ENCODE data around the gene C5orf47. TPM values are rescaled to one million over a fixed set of nuclear protein-coding genes. Genes with fewer than 3 reads are reported as not detected.

The C5orf47 gene
- total and polyA plus RNA-seq, 8 donors, result 0.04 to 0.09 (median 0.07) TPM; not detected in 4

DNA sequence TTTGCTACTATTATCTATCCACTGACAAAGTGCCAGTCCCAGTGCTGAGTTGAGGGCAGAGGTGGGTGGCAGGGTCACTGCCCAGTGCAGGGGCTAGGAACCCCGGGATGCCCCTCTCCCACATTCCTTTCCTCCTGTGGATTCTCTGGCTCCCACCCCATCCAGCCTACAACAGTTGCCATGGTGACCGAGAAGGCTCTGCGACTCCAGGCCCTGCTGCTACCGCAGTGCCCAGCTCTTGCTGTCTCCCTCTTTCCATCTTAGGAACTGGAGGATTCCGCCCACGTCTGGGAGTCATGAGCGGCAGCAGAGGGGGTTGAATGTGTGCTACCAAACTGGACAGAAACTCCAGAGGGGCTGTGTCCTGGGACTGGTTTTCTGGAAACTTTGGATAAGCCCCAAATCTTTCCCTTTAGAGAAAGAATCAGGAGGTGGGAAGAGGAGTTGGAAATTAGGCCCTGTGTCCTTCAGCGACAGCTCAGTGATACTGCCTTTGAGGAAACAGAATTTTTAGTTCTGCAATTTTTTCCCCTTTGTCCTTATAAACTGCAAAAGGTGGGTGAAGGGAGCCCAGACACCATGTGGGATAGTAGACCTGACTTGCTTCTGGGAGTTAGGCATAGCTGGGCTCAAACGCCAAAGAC is 20.7 kb upstream of the C5orf47 start:
- DNase-seq, result no peak
- intact Hi-C loops (cut with DNase I), result loop anchor here in 1 of 3 donors (10.0 kb wide), 1 partner anchor 63 kb away; no protein-coding TSS in a partner anchor
- H3K27ac ChIP-seq, result no peak overlapping the region
- no peaks in the 10 kb centered on the region for H3K9me3 ChIP-seq
- no peaks in the 10 kb centered on the region for H3K36me3 ChIP-seq
- TF ChIP-seq, protein P1, sequence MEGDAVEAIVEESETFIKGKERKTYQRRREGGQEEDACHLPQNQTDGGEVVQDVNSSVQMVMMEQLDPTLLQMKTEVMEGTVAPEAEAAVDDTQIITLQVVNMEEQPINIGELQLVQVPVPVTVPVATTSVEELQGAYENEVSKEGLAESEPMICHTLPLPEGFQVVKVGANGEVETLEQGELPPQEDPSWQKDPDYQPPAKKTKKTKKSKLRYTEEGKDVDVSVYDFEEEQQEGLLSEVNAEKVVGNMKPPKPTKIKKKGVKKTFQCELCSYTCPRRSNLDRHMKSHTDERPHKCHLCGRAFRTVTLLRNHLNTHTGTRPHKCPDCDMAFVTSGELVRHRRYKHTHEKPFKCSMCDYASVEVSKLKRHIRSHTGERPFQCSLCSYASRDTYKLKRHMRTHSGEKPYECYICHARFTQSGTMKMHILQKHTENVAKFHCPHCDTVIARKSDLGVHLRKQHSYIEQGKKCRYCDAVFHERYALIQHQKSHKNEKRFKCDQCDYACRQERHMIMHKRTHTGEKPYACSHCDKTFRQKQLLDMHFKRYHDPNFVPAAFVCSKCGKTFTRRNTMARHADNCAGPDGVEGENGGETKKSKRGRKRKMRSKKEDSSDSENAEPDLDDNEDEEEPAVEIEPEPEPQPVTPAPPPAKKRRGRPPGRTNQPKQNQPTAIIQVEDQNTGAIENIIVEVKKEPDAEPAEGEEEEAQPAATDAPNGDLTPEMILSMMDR (IDR thresholded peaks at IDR 0.05), result no peak
- 79 to 86% methylated on average over 9 of the region's 9 CpGs for WGBS, 2 donors
- H3K4me1 ChIP-seq, result peaks cover 0 to 3% (median 0%) of the 10 kb centered on the region in 3 donors
- H3K27me3 ChIP-seq, result no peaks in the 10 kb centered on the region
- H3K4me3 ChIP-seq, result no peak overlapping the region
- no peak for FAIRE-seq
- ATAC-seq, result no peak

DNA sequence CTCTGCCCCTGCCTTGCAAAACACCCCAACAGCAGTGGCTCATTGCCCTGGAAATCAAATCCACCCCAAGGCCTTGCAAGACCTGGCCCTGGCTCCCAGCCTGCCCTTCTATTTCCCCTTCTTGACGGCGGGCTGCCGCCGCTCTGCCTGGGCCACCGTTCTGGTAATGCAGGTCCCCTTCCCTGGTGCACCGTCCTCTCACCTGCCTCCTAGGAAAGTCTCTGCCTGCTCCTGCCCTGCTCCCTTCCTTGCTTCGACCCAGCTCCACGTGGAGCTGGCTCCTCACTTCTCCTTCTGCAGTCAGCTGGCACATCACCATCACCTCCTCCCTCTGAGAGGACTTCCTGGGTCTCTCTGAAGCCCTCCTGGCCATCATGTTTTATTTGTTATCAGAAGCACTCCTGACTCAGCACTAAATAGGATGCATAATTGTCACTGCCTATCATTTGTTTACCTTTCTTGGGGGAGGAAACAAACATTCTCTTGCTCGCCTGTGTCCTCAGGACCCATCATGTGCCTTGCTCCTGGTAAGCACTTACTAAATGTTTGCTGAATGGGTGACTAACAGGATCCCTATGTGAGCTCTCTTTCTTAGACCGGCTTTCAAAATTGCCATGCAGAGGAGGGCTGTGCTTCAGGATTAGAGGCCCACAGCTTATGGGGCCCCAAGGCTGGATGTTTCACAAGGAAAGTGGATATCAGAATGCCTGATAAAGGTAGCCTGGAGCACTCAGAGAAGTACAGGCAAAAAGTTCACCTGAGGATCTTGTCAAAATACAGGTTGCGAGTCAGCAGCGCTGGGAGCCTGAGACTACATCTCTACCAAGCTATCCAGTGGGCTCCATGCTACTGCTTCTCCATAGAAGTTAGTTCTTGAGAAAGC is 19.6 kb upstream of the C5orf47 start:
- H3K27me3 ChIP-seq, result no peaks in the 10 kb centered on the region
- no peak for ATAC-seq
- intact Hi-C loops (cut with DNase I), result loop anchor here in 2 of 3 donors (5.0 to 10.0 kb wide), 3 partner anchors 65 to 352 kb away; partner anchors contain the start of gene BOD1 (in 1 of the 2)
- H3K9me3 ChIP-seq, result no peaks in the 10 kb centered on the region
- 75 to 81% methylated on average over 12 of the region's 12 CpGs for WGBS, 2 donors
- TF ChIP-seq, protein P1 (IDR thresholded peaks at IDR 0.05), result no peak
- no peak for DNase-seq
- no peak for FAIRE-seq
- H3K27ac ChIP-seq, result no peak overlapping the region
- H3K36me3 ChIP-seq, result no peaks in the 10 kb centered on the region
- peaks cover 0 to 3% (median 0%) of the 10 kb centered on the region in 3 donors for H3K4me1 ChIP-seq
- no peak overlapping the region for H3K4me3 ChIP-seq

DNA sequence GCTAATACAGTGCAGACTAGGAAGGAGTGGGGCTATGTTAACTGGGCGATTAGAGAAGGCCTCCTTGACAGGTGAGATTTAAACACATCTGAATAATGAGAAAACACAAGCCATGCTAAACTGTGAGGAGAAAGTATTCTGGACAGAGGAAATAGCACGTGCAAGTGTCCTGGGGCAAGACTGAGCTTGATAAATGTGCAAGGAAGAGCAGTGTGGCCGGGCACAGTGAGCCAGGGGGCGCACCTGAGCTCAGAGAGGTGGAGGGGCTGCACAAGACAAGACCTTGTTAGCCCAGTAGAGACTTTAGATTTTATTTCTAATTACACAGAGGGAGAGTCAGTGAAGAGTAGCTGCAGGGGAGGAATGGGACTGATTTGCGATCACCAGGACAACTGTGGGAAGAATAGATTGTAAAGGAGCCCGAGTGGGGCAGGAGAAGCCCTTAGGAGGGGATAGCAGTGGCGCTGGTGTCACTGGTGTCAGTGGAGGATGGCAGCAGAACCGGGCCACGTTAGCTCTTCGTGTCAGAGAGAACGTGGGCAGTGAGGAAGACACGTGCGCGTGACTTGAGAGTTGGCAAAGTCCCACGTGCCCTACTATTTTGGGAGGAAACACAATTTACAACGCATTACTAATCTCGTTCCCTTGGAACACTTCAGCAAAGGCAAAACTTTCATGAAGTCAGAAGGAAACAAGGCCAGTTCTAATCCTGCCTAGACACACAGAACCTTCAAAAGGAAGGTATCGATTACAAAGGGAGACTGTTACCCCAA is 17.9 kb upstream of the C5orf47 start:
- WGBS, 2 donors, result 87 to 90% methylated on average over 18 of the region's 18 CpGs
- Histone ChIP-seq H3K27me3 (no peaks in the 10 kb centered on the region), H3K4me3 (no peak overlapping the region), H3K27ac (no peak overlapping the region), H3K9me3 (no peaks in the 10 kb centered on the region), H3K36me3 (no peaks in the 10 kb centered on the region), H3K4me1 (peaks cover 0 to 3% (median 0%) of the 10 kb centered on the region in 3 donors)
- intact Hi-C loops (cut with DNase I), result loop anchor here in 2 of 3 donors (5.0 kb wide), 2 partner anchors 339 to 354 kb away; partner anchors contain the start of gene BOD1 (in 1 of the 2)
- ATAC-seq, result no peak
- no peak for DNase-seq
- FAIRE-seq, result no peak
- TF ChIP-seq, protein P1 (IDR thresholded peaks at IDR 0.05), result no peak

DNA sequence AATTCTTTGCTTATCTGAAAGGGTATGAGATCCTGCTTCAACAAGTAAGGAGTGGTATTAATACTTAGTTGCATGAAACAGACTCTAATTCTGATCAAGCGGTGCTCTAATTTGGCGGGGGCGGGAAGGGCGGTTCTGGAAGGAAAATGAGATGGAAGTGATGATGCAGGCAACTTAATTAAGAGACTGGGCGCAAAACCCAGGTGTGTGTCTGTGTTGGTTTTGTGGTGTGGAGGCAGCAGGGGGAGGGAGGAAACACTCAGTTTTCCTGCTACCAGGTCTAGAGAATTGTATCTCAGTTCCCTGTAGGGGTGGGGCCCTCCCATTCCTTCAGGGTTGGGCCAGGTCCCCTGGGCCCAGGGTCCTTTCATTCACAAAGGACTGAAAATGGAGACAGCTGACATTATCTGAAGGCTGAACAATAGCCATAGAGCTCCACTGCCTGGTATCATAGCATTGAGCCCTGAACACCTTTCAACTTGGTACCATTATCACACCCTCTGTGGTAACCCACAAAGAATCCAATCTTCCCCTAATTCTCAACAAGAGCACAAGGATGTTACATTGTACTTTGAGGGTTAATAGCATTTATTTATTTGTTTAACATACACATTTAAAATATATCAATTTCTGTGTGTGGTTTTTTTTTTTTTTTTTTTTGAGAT is 17.2 kb upstream of the C5orf47 start:
- H3K27ac ChIP-seq, result no peak overlapping the region
- H3K4me3 ChIP-seq, result no peak overlapping the region
- no peaks in the 10 kb centered on the region for H3K36me3 ChIP-seq
- 94 to 98% methylated on average over 5 of the region's 5 CpGs for WGBS, 2 donors
- peaks cover 0 to 3% (median 0%) of the 10 kb centered on the region in 3 donors for H3K4me1 ChIP-seq
- H3K27me3 ChIP-seq, result no peaks in the 10 kb centered on the region
- TF ChIP-seq, protein P1 (IDR thresholded peaks at IDR 0.05), result no peak
- DNase-seq (no peak), ATAC-seq (no peak), FAIRE-seq (no peak)
- no peaks in the 10 kb centered on the region for H3K9me3 ChIP-seq
- intact Hi-C loops (cut with DNase I), result loop anchor here in 2 of 3 donors (5.0 kb wide), 2 partner anchors 340 to 355 kb away; partner anchors contain the start of gene BOD1 (in 1 of the 2)

Data from pancreas (tissue), 10 donors.